ENCODE results near the gene CDH22.

Gene CDH22

DNA sequence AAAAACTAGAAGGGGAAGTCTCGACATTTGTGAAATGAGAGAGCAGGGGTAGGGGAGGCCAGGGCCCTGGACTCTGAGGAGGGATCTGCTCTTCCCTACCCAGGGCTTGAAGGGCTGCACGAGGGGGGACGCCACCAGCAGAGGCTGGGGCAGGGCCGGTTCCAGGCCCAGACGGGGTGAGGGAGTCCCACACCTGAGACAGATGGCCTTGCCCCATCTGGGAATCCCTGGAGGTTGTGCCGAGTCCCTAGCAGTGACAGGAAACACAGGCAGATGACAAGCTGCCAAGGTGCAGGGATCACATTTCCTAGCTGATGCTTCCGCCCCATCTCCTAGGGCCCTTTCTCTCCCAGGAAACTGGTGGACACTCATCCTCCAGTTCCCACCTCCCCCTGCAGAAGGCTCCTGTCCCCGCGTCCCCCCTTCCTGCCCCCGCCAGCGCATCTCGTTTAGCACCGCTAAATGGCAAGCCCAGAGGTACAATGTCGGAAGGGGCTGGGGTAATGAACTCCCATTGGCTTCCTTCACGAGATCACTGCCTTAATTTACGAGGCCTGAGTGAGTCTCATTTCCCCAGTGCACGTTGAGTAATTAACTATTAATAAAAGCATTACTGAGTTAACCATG is 35.2 kb upstream of the CDH22 start:
- no peak for DNase-seq

GRCh38 chr20:46342451-46343347 is 34.4 kb upstream of the CDH22 start:
- no peak for DNase-seq

DNA sequence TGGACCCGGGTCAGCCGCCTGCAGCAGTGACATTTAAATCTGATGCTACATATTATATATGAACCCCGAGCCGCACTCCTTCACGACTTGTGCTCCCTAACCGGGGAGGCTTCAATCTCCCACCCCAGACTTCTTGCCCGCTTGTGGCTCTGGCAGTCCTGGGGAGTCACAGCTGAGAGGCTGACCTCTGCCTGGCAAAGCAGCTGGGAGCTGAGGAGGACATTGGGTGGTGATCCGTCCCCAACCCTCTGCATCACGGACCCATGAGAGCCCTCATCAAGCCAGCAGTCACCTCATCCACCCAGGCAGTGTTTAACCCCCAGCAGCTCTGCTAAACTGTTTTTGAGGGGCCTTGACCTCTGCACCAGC is 33.7 kb upstream of the CDH22 start:
- no peak for DNase-seq

DNA sequence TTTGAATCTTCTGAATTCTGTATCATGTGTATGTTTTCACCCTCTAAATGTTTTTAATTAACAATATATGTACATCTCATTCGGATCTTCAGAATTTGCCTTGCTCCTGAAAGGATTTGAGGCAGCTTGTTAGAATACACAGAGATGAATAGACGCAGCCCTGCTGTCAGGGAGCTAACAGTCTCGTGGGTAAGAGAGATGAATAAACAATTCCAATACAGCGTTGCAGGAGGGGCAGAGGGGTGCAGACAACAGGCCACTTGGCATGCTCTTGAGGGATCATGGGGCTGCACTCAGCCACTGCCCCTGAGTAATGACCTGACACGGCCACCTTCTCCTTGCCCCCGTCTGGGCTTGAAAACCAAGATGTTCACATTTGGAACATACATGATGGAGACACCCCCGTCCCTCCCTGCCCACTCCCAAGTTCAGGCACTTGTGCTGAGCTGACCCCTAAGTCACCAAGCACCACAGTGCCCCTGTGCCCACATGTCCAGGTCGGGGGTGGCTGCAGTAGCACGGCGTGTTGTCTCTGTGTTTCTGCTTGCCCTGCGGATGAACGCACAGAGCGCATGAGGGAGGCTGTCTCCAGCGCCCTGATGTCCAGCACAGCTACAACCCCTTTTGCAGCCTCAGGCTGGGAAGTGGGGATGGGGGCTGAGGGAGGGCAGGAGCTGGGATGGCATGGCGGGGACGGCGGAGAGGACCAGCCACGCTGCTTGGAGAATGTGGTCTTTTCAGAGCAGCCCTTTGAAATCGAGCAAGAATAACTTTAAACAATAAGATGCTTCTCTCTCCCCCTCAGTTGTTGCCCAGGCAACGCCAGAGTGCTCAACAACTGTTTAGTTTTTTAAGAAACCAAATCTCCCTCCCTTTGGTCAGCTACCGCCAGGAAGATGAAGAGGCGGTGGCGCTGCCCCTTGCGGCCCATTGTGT is 33.0 kb upstream of the CDH22 start:
- no peak for DNase-seq

DNA sequence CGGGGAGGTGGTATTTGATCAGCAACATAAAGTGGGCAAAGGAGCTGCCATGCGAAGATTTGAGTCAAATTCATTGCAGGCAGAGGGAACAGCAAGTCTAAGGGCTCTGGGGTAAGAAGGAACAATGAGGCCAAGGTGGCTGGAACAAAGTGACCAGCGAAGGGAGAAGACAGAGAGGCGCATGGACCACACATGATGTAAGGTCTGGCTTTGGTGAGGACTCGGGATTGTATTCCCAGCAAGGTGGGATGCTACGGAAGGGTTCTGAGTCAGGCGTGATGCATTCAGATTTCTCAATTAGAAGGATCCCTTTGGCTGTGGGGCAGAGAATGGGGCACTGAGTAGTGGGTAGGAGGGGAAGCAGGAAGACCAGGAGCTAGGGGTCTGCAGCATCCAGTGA is 30.7 kb upstream of the CDH22 start:
- DNase-seq = no peak

- DNase-seq = no peak
Observed at GRCh38 chr20:46336735-46337134, 28.4 kb upstream of the CDH22 start.

- DNase-seq = no peak
Observed at GRCh38 chr20:46334303-46334904, 26.1 kb upstream of the CDH22 start.

- DNase-seq = no peak
Observed at GRCh38 chr20:46333161-46333991, 25.1 kb upstream of the CDH22 start.

GRCh38 chr20:46332373-46333160 is 24.3 kb upstream of the CDH22 start:
- peak in 1 of 2 experiments; percentile 71 for DNase-seq

GRCh38 chr20:46331611-46332361 is 23.5 kb upstream of the CDH22 start:
- DNase-seq = no peak

GRCh38 chr20:46330831-46331371 is 22.6 kb upstream of the CDH22 start:
- DNase-seq = no peak

DNA sequence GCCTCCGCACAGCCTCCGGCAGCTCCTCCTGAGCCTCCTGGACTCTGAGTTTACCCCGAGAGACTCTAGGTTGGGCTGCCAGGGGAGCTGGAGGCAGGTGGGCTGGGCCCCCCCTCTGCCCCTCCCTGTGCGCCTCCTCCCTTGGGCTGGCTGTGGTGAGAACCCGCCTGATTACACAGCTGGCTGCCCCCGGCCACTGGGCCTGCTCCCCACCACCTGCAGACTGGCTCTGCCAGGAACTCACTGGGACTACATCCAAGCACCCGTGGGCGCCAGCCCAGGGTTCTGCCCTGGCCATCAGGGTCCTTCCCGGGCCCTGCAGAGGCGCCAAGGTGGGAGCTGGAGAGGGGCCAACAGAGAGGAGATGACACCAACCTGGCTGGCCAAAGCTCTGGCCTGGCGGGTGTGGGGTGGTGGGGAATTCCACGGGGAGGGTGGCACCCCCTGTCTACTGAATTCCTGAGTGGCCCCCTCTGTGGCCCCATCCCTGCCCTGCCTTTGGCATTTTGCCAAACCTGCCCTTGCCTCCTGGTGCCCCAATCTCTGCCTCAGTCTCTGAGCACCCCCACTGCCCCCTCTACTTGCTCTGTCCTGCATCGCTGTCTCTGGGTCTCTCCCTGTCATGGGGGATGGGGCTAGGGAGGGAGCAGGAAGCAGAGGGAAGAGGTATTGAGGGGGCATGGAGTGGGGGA is 21.9 kb upstream of the CDH22 start:
- peak; percentile 63 to 86 for DNase-seq

- peak in 1 of 2 experiments; percentile 58 for DNase-seq
Observed at GRCh38 chr20:46328200-46328882, 20.0 kb upstream of the CDH22 start.

GRCh38 chr20:46327557-46327956 is 19.3 kb upstream of the CDH22 start:
- DNase-seq = no peak

DNA sequence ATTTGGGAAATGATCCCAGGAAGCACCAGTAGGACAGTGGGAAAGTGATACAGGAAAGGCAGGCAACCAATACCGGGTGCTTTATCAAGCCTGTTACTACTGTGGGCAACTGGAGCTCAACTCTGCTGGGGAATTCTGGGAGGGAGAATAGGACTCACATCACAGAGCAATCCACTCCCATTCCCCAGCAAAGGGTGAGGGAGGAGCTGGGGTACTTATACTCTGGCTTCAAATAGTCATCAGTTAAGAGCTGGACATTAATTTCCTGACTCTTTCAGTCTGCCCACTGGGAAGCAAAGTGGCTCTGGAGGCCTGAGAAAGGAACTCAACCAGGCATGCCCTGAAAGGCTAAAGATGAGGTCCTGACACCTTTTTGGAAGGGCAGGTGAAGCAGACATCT is 17.5 kb upstream of the CDH22 start:
- DNase-seq = no peak

DNA sequence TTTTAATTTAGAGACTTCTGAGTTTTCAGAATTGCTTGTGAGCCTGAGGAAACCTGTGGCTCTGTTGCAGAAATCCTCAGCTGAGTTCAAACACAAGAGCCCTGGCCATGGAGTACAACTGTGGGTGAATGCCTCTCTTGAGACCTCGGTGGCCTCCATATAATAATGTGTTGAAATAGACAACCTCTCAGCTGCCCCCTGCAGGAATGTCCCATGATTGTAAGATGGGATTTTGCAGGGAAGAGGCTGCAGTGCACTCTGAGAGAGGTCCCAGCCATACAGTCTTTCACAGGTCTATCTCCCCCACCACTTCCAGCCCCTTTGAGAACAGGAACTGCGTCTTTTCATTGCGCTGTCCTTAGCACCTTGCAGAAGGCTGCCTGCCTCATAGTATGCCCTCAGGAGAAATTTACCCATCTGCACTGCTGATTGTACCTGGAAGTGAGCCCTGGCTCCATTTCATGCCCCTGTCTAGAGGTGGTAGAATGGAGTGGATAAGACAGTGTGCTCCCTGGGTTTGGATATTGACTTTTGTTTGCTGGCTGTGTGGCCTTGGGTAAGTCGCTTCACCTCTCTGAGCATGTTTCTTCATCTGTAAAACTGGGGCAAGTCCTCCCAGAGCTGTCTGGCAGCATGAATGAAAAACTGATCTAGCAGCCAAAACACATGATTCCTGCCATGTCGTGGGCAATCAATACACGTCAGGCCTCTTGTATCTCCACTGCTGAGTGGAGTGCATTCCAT is 16.8 kb upstream of the CDH22 start:
- DNase-seq = peak; percentile 63 to 86

DNA sequence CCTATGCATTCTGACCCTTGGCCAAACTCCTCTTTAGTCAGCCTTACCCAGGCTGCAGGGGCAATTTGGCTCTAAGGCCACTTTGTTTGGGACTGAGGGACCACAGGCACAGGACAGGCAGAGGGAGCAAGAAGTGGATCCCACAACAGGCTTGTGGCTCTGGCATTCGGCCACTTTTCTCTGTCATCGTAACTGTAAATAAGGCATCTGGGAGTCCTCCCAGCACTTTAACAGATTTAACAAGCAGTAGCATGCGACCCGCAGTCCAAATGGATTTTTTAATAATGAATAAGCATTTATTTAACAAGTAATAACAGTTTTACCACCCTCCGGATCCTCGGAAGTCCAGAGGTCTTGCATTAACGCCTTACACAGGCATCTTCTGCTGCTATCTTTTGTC is 16.1 kb upstream of the CDH22 start:
- DNase-seq = no peak

GRCh38 chr20:46323557-46323956 is 15.3 kb upstream of the CDH22 start:
- DNase-seq = no peak
